ENCODE results near the gene CACNG1.

DNA sequence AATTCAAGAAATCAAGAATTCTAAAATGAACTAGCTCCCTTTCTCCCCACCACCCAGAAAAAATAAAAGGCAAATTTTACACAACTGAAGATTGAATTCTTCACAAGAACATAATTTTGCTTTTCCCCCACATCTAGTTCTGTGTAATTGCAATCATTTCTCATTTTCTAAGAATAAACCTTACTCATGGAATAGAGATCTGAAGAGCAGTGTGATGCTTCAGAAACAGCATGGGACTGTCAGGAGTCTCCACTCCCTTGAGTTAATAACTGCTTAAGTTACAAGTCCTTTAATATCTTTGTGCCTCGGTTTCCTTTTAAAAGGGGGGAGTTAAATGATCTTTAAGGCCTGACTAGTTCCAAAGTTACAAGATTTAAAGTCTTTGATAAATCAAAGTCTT, 53.7 kb downstream of the CACNG1 start:
- TF ChIP-seq, protein P1, sequence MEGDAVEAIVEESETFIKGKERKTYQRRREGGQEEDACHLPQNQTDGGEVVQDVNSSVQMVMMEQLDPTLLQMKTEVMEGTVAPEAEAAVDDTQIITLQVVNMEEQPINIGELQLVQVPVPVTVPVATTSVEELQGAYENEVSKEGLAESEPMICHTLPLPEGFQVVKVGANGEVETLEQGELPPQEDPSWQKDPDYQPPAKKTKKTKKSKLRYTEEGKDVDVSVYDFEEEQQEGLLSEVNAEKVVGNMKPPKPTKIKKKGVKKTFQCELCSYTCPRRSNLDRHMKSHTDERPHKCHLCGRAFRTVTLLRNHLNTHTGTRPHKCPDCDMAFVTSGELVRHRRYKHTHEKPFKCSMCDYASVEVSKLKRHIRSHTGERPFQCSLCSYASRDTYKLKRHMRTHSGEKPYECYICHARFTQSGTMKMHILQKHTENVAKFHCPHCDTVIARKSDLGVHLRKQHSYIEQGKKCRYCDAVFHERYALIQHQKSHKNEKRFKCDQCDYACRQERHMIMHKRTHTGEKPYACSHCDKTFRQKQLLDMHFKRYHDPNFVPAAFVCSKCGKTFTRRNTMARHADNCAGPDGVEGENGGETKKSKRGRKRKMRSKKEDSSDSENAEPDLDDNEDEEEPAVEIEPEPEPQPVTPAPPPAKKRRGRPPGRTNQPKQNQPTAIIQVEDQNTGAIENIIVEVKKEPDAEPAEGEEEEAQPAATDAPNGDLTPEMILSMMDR (IDR thresholded peaks at IDR 0.05; ENCODE audit: low read depth, low read length, missing input control), result no peak
- no peak for TF ChIP-seq FOXA1 (IDR thresholded peaks at IDR 0.05)
- no peak for TF ChIP-seq REST (IDR thresholded peaks at IDR 0.05)
- no peak for TF ChIP-seq EGR1 (IDR thresholded peaks at IDR 0.05; ENCODE audit: low read depth in 2 of 2)
- TF ChIP-seq GABPA (IDR thresholded peaks at IDR 0.05 in 1 of 2, conservative IDR thresholded peaks at IDR 0.05 in 1 of 2), result no peak
- TF ChIP-seq YY1 (IDR thresholded peaks at IDR 0.05), result no peak
- no peak for TF ChIP-seq ATF3 (IDR thresholded peaks at IDR 0.05)
- TF ChIP-seq HNF4A (conservative IDR thresholded peaks at IDR 0.05), result no peak
- TF ChIP-seq, protein P2, sequence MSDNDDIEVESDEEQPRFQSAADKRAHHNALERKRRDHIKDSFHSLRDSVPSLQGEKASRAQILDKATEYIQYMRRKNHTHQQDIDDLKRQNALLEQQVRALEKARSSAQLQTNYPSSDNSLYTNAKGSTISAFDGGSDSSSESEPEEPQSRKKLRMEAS (IDR thresholded peaks at IDR 0.05), result no peak
- no peak for TF ChIP-seq RAD21 (IDR thresholded peaks at IDR 0.05)
- no peak for TF ChIP-seq JUND (IDR thresholded peaks at IDR 0.05)

All from liver (tissue), 3 donors.